ENCODE results near the gene UPK1B. TPM values are rescaled to one million over a fixed set of nuclear protein-coding genes. Genes with fewer than 3 reads are reported as not detected.

Gene UPK1B
- total RNA-seq, 1 experiment from 2014 or later = 1.0 TPM

DNA sequence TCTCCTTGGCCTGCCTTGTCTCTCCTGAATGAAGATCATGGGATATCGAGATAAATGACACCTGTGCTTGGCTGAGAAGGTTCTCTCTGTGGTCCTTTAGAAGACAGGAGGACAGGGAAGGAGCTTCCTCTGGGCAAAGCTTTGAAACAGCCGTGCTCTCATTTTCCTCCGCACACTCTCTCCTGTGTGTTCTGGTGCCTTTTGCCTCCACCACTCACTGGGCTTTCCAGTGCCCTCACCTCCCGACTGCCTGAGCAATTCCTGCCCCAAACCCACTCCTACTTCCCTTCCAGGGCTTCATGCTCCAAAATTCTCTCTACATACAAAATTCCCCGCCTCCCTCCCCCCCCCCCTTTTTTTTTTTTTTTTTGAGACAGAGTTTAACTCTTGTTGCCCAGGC lies 32.3 kb downstream of the UPK1B start:
- no peak overlapping the region for H2AFZ ChIP-seq (ENCODE audit: low read length)
- H2BK20ac ChIP-seq (ENCODE audit: low read depth, low read length, poor library complexity, severe bottlenecking) = no peak overlapping the region
- H3K9me3 ChIP-seq (ENCODE audit: control insufficient read depth, low read depth, low read length) = no peaks in the 10 kb centered on the region
- H2BK12ac ChIP-seq (ENCODE audit: insufficient read length, low read depth, low read length) = no peak overlapping the region
- WGBS (ENCODE audit: extremely low coverage, insufficient read length, low lambda C conversion rate) = no CpG with 5 or more reads among the region's 5 CpGs
- H4K20me1 ChIP-seq (ENCODE audit: control insufficient read depth, insufficient read depth, insufficient read length) = no peaks in the 10 kb centered on the region
- H2AK5ac ChIP-seq (ENCODE audit: insufficient read length, low read length) = no peak overlapping the region
- Mint-ChIP-seq H3K4me3 (no peak overlapping the region), H3K27ac (peak overlapping the region in 1 of 3 experiments; percentile 42; a peak in 1 of 7 replicates), H3K4me1 (peaks cover 5 to 7% of the 10 kb centered on the region in 2 experiments; a peak in 2 of 4 replicates), H3K27me3 (ENCODE audit: low read depth) (no peaks in the 10 kb centered on the region; the same call in 1 of the 2 replicates), H3K9me3 (no peaks in the 10 kb centered on the region; a peak in 2 of 5 replicates), H3K36me3 (ENCODE audit: insufficient read depth in 1 of 3, low read depth in 3 of 3) (peaks cover 0 to 18% (median 4%) of the 10 kb centered on the region in 3 experiments; a peak in 4 of 7 replicates)
- no peak overlapping the region for H3K4me2 ChIP-seq (ENCODE audit: insufficient read depth, insufficient read length, low read length)
- TF ChIP-seq, protein P1, sequence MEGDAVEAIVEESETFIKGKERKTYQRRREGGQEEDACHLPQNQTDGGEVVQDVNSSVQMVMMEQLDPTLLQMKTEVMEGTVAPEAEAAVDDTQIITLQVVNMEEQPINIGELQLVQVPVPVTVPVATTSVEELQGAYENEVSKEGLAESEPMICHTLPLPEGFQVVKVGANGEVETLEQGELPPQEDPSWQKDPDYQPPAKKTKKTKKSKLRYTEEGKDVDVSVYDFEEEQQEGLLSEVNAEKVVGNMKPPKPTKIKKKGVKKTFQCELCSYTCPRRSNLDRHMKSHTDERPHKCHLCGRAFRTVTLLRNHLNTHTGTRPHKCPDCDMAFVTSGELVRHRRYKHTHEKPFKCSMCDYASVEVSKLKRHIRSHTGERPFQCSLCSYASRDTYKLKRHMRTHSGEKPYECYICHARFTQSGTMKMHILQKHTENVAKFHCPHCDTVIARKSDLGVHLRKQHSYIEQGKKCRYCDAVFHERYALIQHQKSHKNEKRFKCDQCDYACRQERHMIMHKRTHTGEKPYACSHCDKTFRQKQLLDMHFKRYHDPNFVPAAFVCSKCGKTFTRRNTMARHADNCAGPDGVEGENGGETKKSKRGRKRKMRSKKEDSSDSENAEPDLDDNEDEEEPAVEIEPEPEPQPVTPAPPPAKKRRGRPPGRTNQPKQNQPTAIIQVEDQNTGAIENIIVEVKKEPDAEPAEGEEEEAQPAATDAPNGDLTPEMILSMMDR (conservative IDR thresholded peaks at IDR 0.05) = no peak
- H2BK120ac ChIP-seq (ENCODE audit: low read depth, low read length, poor library complexity, severe bottlenecking) = no peak overlapping the region
- no peak overlapping the region for H3K14ac ChIP-seq (ENCODE audit: insufficient read depth, low read length)
- no peaks in the 10 kb centered on the region for H3K79me1 ChIP-seq (ENCODE audit: insufficient read depth, low read depth, low read length, poor library complexity, severe bottlenecking)
- H3K27ac ChIP-seq (ENCODE audit: insufficient read length, low read depth, low read length) = no peak overlapping the region
- H3K27me3 ChIP-seq (ENCODE audit: insufficient read depth, low read length) = no peaks in the 10 kb centered on the region
- no peak overlapping the region for H2BK5ac ChIP-seq (ENCODE audit: insufficient read length, low read length)
- no peak overlapping the region for H3K4ac ChIP-seq (ENCODE audit: low read depth, low read length)
- H4K8ac ChIP-seq (replicated peaks; ENCODE audit: insufficient read length, low read depth, low read length) = no peak overlapping the region
- no peak overlapping the region for H4K5ac ChIP-seq (ENCODE audit: insufficient read length, low read depth, low read length)
- H3K23me2 ChIP-seq (ENCODE audit: insufficient read length, low read depth, low read length, poor library complexity, severe bottlenecking) = no peaks in the 10 kb centered on the region
- DNase-seq = no peak
- H4K91ac ChIP-seq (ENCODE audit: insufficient read length, low read depth, low read length) = no peak overlapping the region
- H3K79me2 ChIP-seq (ENCODE audit: insufficient read depth, low read length) = no peaks in the 10 kb centered on the region
- no peak overlapping the region for H3K56ac ChIP-seq (ENCODE audit: insufficient read length, low read depth, low read length)
- H3K23ac ChIP-seq (ENCODE audit: insufficient read length, low read depth, low read length) = no peak overlapping the region
- H3K4me1 ChIP-seq (ENCODE audit: insufficient read depth, low read length) = no peaks in the 10 kb centered on the region
- H3K18ac ChIP-seq (ENCODE audit: insufficient read length, low read depth, low read length) = no peak overlapping the region
- no peak overlapping the region for H2BK15ac ChIP-seq (ENCODE audit: low read depth, low read length)
- no peak overlapping the region for H3K9ac ChIP-seq (ENCODE audit: extremely low read depth, insufficient read length, low read length)
- no peak overlapping the region for H3T11ph ChIP-seq (ENCODE audit: low read length)
